ENCODE data around the gene GPR108. TPM values are rescaled to one million over a fixed set of nuclear protein-coding genes. Genes with fewer than 3 reads are reported as not detected.

Gene GPR108
- total RNA-seq, 1 donor from 2014 or later = 69.1 TPM

GRCh38 chr19:6692027-6692426, 45.4 kb downstream of the GPR108 start:
- H3K4me3 Mint-ChIP-seq (ENCODE audit: unreplicated experiment) = no peak overlapping the region
- TF ChIP-seq, protein P1, sequence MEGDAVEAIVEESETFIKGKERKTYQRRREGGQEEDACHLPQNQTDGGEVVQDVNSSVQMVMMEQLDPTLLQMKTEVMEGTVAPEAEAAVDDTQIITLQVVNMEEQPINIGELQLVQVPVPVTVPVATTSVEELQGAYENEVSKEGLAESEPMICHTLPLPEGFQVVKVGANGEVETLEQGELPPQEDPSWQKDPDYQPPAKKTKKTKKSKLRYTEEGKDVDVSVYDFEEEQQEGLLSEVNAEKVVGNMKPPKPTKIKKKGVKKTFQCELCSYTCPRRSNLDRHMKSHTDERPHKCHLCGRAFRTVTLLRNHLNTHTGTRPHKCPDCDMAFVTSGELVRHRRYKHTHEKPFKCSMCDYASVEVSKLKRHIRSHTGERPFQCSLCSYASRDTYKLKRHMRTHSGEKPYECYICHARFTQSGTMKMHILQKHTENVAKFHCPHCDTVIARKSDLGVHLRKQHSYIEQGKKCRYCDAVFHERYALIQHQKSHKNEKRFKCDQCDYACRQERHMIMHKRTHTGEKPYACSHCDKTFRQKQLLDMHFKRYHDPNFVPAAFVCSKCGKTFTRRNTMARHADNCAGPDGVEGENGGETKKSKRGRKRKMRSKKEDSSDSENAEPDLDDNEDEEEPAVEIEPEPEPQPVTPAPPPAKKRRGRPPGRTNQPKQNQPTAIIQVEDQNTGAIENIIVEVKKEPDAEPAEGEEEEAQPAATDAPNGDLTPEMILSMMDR (IDR thresholded peaks at IDR 0.05; ENCODE audit: unreplicated experiment) = no peak
- no peaks in the 10 kb centered on the region for H3K4me1 Mint-ChIP-seq (ENCODE audit: unreplicated experiment)
- H3K36me3 Mint-ChIP-seq (ENCODE audit: low read depth, unreplicated experiment) = peaks cover 18% of the 10 kb centered on the region
- H3K27ac Mint-ChIP-seq (ENCODE audit: unreplicated experiment) = no peak overlapping the region
- peaks cover 15% of the 10 kb centered on the region for H3K27me3 Mint-ChIP-seq (ENCODE audit: unreplicated experiment)
- peaks cover 25% of the 10 kb centered on the region for H3K9me3 Mint-ChIP-seq (ENCODE audit: unreplicated experiment)
- no peak for DNase-seq (ENCODE audit: low spot score)

GRCh38 chr19:6691342-6691741, 46.0 kb downstream of the GPR108 start:
- H3K36me3 Mint-ChIP-seq (ENCODE audit: low read depth, unreplicated experiment) = peaks cover 18% of the 10 kb centered on the region
- no peak overlapping the region for H3K4me3 Mint-ChIP-seq (ENCODE audit: unreplicated experiment)
- TF ChIP-seq, protein P1 (IDR thresholded peaks at IDR 0.05; ENCODE audit: unreplicated experiment) = no peak
- DNase-seq (ENCODE audit: low spot score) = no peak
- no peaks in the 10 kb centered on the region for H3K4me1 Mint-ChIP-seq (ENCODE audit: unreplicated experiment)
- H3K27ac Mint-ChIP-seq (ENCODE audit: unreplicated experiment) = no peak overlapping the region
- H3K27me3 Mint-ChIP-seq (ENCODE audit: unreplicated experiment) = peaks cover 16% of the 10 kb centered on the region
- peaks cover 28% of the 10 kb centered on the region for H3K9me3 Mint-ChIP-seq (ENCODE audit: unreplicated experiment)

- TF ChIP-seq, protein P1 (IDR thresholded peaks at IDR 0.05; ENCODE audit: unreplicated experiment) = no peak
- no peak for DNase-seq (ENCODE audit: low spot score)
- Mint-ChIP-seq H3K4me1 (ENCODE audit: unreplicated experiment) (no peaks in the 10 kb centered on the region), H3K36me3 (ENCODE audit: low read depth, unreplicated experiment) (peaks cover 22% of the 10 kb centered on the region), H3K9me3 (ENCODE audit: unreplicated experiment) (peaks cover 28% of the 10 kb centered on the region), H3K27me3 (ENCODE audit: unreplicated experiment) (peaks cover 16% of the 10 kb centered on the region), H3K27ac (ENCODE audit: unreplicated experiment) (no peak overlapping the region), H3K4me3 (ENCODE audit: unreplicated experiment) (no peak overlapping the region)
Observed at GRCh38 chr19:6690160-6690885, 47.1 kb downstream of the GPR108 start.

GRCh38 chr19:6687114-6687513, 50.3 kb downstream of the GPR108 start:
- no peak for DNase-seq (ENCODE audit: low spot score)
- no peak overlapping the region for H3K27ac Mint-ChIP-seq (ENCODE audit: unreplicated experiment)
- TF ChIP-seq, protein P1 (IDR thresholded peaks at IDR 0.05; ENCODE audit: unreplicated experiment) = no peak
- H3K36me3 Mint-ChIP-seq (ENCODE audit: low read depth, unreplicated experiment) = peaks cover 27% of the 10 kb centered on the region
- H3K4me1 Mint-ChIP-seq (ENCODE audit: unreplicated experiment) = no peaks in the 10 kb centered on the region
- H3K9me3 Mint-ChIP-seq (ENCODE audit: unreplicated experiment) = peaks cover 36% of the 10 kb centered on the region
- peaks cover 12% of the 10 kb centered on the region for H3K27me3 Mint-ChIP-seq (ENCODE audit: unreplicated experiment)
- no peak overlapping the region for H3K4me3 Mint-ChIP-seq (ENCODE audit: unreplicated experiment)

DNA sequence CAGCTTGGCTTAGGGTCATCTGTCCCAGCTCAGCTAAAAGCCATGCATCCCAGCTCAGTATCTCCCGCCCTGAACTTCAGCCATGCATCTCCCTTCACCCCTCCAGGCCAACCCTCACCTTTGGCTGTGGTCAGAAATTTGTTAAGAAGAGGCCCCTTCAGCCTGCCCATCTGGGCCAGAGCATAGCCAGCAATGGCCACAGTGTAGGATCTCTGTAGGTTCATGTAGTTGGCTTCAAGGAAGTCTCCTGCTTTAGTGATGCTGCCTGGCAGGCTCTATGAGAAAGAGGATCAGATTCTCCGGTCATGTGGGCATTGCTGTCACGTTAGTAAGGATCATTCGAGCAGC, 50.8 kb downstream of the GPR108 start:
- H3K36me3 Mint-ChIP-seq (ENCODE audit: low read depth, unreplicated experiment) = peaks cover 27% of the 10 kb centered on the region
- no peak overlapping the region for H3K4me3 Mint-ChIP-seq (ENCODE audit: unreplicated experiment)
- H3K4me1 Mint-ChIP-seq (ENCODE audit: unreplicated experiment) = no peaks in the 10 kb centered on the region
- peaks cover 12% of the 10 kb centered on the region for H3K27me3 Mint-ChIP-seq (ENCODE audit: unreplicated experiment)
- H3K27ac Mint-ChIP-seq (ENCODE audit: unreplicated experiment) = no peak overlapping the region
- no peak for DNase-seq (ENCODE audit: low spot score)
- peaks cover 34% of the 10 kb centered on the region for H3K9me3 Mint-ChIP-seq (ENCODE audit: unreplicated experiment)
- TF ChIP-seq, protein P1 (IDR thresholded peaks at IDR 0.05; ENCODE audit: unreplicated experiment) = no peak

Data from endothelial cell (in vitro differentiated cells).